ENCODE measurements around the gene HTR6. TPM values are rescaled to one million over a fixed set of nuclear protein-coding genes. Genes with fewer than 3 reads are reported as not detected.
"Not testable (repeated sequence)": the region's sequence is repeated elsewhere in the genome, so short reads cannot be mapped to it uniquely, and the experiment has no call there.

HTR6 gene
- total RNA-seq, 1 experiment from 2014 or later: not detected

DNA sequence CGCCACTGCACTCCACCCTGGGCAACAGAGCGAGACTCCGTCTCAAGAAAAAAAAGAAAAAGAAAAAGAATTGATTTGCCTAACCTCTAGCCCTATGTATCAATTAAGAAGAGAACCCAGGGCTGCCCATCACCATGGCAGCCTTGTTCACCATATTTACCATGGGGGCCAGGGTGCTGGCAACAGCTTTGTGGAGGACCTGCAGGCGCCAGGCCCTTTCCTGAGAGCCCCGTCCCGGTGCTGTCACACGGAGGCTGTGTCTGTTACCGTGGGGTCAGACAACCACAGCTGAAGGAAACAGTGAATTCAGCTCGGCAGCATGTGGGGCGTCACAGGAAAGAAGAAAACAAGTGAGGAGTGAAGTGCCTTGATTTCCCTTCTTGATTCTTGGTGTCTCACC, 27.1 kb upstream of the HTR6 start:
- CTCF ChIA-PET: no interaction called here
- no peaks in the 10 kb centered on the region for H3K79me2 ChIP-seq (ENCODE audit: low read length)

DNA sequence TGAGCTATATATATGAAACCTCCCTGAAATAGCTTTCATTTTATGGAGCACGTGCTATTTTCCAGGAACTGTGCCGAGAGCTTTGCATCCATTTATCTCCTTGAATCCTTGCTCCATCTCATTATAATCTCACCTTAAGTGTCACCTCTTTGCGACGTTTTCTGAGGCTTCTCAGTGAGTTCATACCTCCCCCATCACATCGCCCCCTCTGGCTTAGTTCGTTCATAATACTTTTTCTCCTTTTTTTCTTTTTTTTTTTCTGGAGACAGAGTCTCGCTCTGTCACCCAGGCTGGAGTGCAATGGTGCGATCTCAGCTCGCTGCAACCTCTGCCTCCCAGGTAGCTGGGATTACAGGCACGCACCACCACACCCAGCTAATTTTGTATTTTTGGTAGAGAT, 25.4 kb upstream of the HTR6 start:
- H3K27me3 ChIP-seq (ENCODE audit: low read length); H3K4me3 ChIP-seq (ENCODE audit: low read length); H3K9me3 ChIP-seq (ENCODE audit: low read length); H3F3A ChIP-seq (ENCODE audit: low read length, unreplicated experiment); H3K4me2 ChIP-seq (ENCODE audit: low read length); DNase-seq; H3K9ac ChIP-seq (ENCODE audit: low read length); H3K27ac ChIP-seq (ENCODE audit: low read length); CTCF ChIA-PET; BruUV-seq (replicated peaks); H3K9me2 ChIP-seq (replicated peaks; ENCODE audit: low read length); H3K79me2 ChIP-seq (ENCODE audit: low read length); POLR2A ChIA-PET (ENCODE audit: unreplicated experiment); H2AFZ ChIP-seq (ENCODE audit: low read length); H4K20me1 ChIP-seq (ENCODE audit: low read length); ATAC-seq; H3K36me3 ChIP-seq (ENCODE audit: low read depth, low read length); intact Hi-C loops (cut with micrococcal nuclease): not testable (repeated sequence)
- peaks cover 25% of the 10 kb centered on the region for H3K4me1 ChIP-seq (ENCODE audit: insufficient read depth, low read length)

More for the DNA sequence above, 27.1 kb upstream of the HTR6 start:
- no peak for DNase-seq
- Histone ChIP-seq H3K27ac (ENCODE audit: low read length) (no peak overlapping the region), H3K9ac (ENCODE audit: low read length) (no peak overlapping the region), H3K36me3 (ENCODE audit: low read depth, low read length) (no peaks in the 10 kb centered on the region), H3K27me3 (ENCODE audit: low read length) (no peaks in the 10 kb centered on the region), H3K4me3 (ENCODE audit: low read length) (no peak overlapping the region), H3K4me1 (ENCODE audit: insufficient read depth, low read length) (peaks cover 14% of the 10 kb centered on the region), H3K4me2 (ENCODE audit: low read length) (no peak overlapping the region), H4K20me1 (ENCODE audit: low read length) (no peaks in the 10 kb centered on the region), H2AFZ (ENCODE audit: low read length) (no peak overlapping the region), H3K9me2 (replicated peaks; ENCODE audit: low read length) (no peaks in the 10 kb centered on the region), H3K9me3 (ENCODE audit: low read length) (no peaks in the 10 kb centered on the region), H3F3A (ENCODE audit: low read length, unreplicated experiment) (no peaks in the 10 kb centered on the region)
- no peak for TF ChIP-seq EZH2phosphoT487 (IDR thresholded peaks at IDR 0.05; ENCODE audit: borderline replicate concordance, low read length)
- no peak for TF ChIP-seq EZH2 (IDR thresholded peaks at IDR 0.05; ENCODE audit: low read length, unreplicated experiment)
- TF ChIP-seq, protein P1, sequence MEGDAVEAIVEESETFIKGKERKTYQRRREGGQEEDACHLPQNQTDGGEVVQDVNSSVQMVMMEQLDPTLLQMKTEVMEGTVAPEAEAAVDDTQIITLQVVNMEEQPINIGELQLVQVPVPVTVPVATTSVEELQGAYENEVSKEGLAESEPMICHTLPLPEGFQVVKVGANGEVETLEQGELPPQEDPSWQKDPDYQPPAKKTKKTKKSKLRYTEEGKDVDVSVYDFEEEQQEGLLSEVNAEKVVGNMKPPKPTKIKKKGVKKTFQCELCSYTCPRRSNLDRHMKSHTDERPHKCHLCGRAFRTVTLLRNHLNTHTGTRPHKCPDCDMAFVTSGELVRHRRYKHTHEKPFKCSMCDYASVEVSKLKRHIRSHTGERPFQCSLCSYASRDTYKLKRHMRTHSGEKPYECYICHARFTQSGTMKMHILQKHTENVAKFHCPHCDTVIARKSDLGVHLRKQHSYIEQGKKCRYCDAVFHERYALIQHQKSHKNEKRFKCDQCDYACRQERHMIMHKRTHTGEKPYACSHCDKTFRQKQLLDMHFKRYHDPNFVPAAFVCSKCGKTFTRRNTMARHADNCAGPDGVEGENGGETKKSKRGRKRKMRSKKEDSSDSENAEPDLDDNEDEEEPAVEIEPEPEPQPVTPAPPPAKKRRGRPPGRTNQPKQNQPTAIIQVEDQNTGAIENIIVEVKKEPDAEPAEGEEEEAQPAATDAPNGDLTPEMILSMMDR (conservative IDR thresholded peaks at IDR 0.05; ENCODE audit: low read depth, low read length): no peak
- ATAC-seq: no peak
- no TSS peak for BruUV-seq (replicated peaks)
- intact Hi-C loops (cut with micrococcal nuclease): no loop called here
- POLR2A ChIA-PET (ENCODE audit: unreplicated experiment): no interaction called here

DNA sequence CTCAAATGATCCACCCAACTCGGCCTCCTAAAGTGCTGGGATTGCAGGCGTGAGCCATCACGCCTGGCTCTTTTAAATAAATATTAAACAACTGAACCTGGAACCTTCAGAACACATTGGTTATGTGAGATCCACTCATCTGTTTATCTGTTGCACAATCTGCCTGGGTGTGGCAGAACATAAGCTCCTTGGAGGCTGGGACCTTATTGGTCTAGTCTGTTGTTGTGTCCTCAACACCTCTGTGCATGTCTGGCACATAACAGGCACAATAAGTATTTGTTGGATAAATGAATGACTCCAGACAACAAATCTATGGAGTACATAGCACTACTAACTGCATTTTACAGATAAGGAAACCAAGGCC, 24.7 kb upstream of the HTR6 start:
- ATAC-seq (no peak), DNase-seq (peak; percentile 64)
- Histone ChIP-seq H3K36me3 (ENCODE audit: low read depth, low read length) (no peaks in the 10 kb centered on the region), H3K27me3 (ENCODE audit: low read length) (no peaks in the 10 kb centered on the region), H3K79me2 (ENCODE audit: low read length) (peaks cover 5% of the 10 kb centered on the region), H3F3A (ENCODE audit: low read length, unreplicated experiment) (no peaks in the 10 kb centered on the region), H3K9ac (ENCODE audit: low read length) (no peak overlapping the region), H3K9me3 (ENCODE audit: low read length) (no peaks in the 10 kb centered on the region), H3K27ac (ENCODE audit: low read length) (peak overlapping the region; percentile 1; the same call in 1 of the 2 replicates), H4K20me1 (ENCODE audit: low read length) (no peaks in the 10 kb centered on the region), H3K4me1 (ENCODE audit: insufficient read depth, low read length) (peaks cover 25% of the 10 kb centered on the region), H3K4me3 (ENCODE audit: low read length) (no peak overlapping the region), H3K9me2 (replicated peaks; ENCODE audit: low read length) (no peaks in the 10 kb centered on the region), H3K4me2 (ENCODE audit: low read length) (0 out of 2 replicates have a peak overlapping the region, but pooled peaks have one; percentile 14), H2AFZ (ENCODE audit: low read length) (no peak overlapping the region)
- TF ChIP-seq EZH2 (IDR thresholded peaks at IDR 0.05; ENCODE audit: low read length, unreplicated experiment): no peak
- TF ChIP-seq EZH2phosphoT487 (IDR thresholded peaks at IDR 0.05; ENCODE audit: borderline replicate concordance, low read length): no peak
- TF ChIP-seq, protein P1 (conservative IDR thresholded peaks at IDR 0.05; ENCODE audit: low read depth, low read length): no peak
- intact Hi-C loops (cut with micrococcal nuclease): no loop called here
- CTCF ChIA-PET: no interaction called here
- BruUV-seq (replicated peaks): no TSS peak
- POLR2A ChIA-PET (ENCODE audit: unreplicated experiment): interaction anchor here (0.9 kb wide), 1 partner anchor 9 kb away, joined by 5 read pairs; no protein-coding TSS in a partner anchor
